Astrocyte (in vitro differentiated cells and primary cell): Measurements from ENCODE around the gene MAJIN. TPM values are rescaled to one million over a fixed set of nuclear protein-coding genes. Genes with fewer than 3 reads are reported as not detected.

ENCODE experiments used
- DNase-seq: peaks from one replicate; pipeline ENCODE4 v3.0.0-alpha.2; 2010; ENCODE audit warnings: low read depth
- FAIRE-seq: peaks from 2 replicates; lab custom pipeline; 2011; peaks lifted over from hg19 to GRCh38; lab: Jason Lieb, UNC
- H2AFZ ChIP-seq: 2 replicates; pipeline ENCODE4 v1.6.0; 2012; ENCODE audit warnings: low read depth, low read length, inconsistent platforms
- H3K27ac ChIP-seq: 2 replicates; pipeline ENCODE4 v1.5.1; 2011; ENCODE audit warnings: low read depth, low read length, inconsistent platforms
- H3K27me3 ChIP-seq: 2 replicates; pipeline ENCODE4 v1.6.0; 2011; ENCODE audit warnings: low read length, inconsistent platforms; ENCODE audit not compliant: insufficient read depth
- H3K36me3 ChIP-seq: 2 replicates; pipeline ENCODE4 v1.5.1; 2011; ENCODE audit warnings: low read length, inconsistent platforms; ENCODE audit not compliant: insufficient read depth
- H3K4me1 ChIP-seq: 2 replicates; pipeline ENCODE4 v1.5.1; 2011; ENCODE audit warnings: low read length, inconsistent platforms; ENCODE audit not compliant: insufficient read depth
- H3K4me2 ChIP-seq: 2 replicates; pipeline ENCODE4 v1.6.0; 2012; ENCODE audit warnings: low read length, inconsistent platforms
- H3K4me3 ChIP-seq: 2 replicates; pipeline ENCODE4 v1.5.1; 2011; ENCODE audit warnings: low read depth, mild to moderate bottlenecking, low read length, inconsistent platforms; ENCODE audit not compliant: insufficient read depth
- H3K79me2 ChIP-seq: 2 replicates; pipeline ENCODE4 v1.6.0; 2012; ENCODE audit warnings: mild to moderate bottlenecking, low read length, inconsistent platforms; ENCODE audit not compliant: insufficient read depth
- H3K9ac ChIP-seq: 2 replicates; pipeline ENCODE4 v1.6.0; 2012; ENCODE audit warnings: mild to moderate bottlenecking, low read length, inconsistent platforms
- H3K9me3 ChIP-seq: 2 replicates; pipeline ENCODE4 v1.5.1; 2012; ENCODE audit warnings: low read depth, mild to moderate bottlenecking, low read length, inconsistent platforms; ENCODE audit not compliant: insufficient read depth
- H4K20me1 ChIP-seq: 2 replicates; pipeline ENCODE4 v1.6.0; 2012; ENCODE audit warnings: low read length, inconsistent platforms; ENCODE audit not compliant: insufficient read depth
- H3K27ac Mint-ChIP-seq: one replicate; pipeline ENCODE4 v1.8.0; 2021; ENCODE audit warnings: mild to moderate bottlenecking, mixed read lengths; ENCODE audit not compliant: unreplicated experiment
- H3K27me3 Mint-ChIP-seq: one replicate; pipeline ENCODE4 v1.8.0; 2021; ENCODE audit warnings: low read depth, mixed read lengths; ENCODE audit not compliant: unreplicated experiment
- H3K36me3 Mint-ChIP-seq: one replicate; pipeline ENCODE4 v1.8.0; 2021; ENCODE audit warnings: low read depth, mixed read lengths; ENCODE audit not compliant: unreplicated experiment
- H3K4me1 Mint-ChIP-seq: one replicate; pipeline ENCODE4 v1.8.0; 2021; ENCODE audit warnings: low read depth, mixed read lengths; ENCODE audit not compliant: unreplicated experiment
- H3K4me3 Mint-ChIP-seq: one replicate; pipeline ENCODE4 v1.8.0; 2021; ENCODE audit warnings: mild to moderate bottlenecking, moderate library complexity, mixed read lengths; ENCODE audit not compliant: unreplicated experiment
- H3K9me3 Mint-ChIP-seq: one replicate; pipeline ENCODE4 v1.8.0; 2021; ENCODE audit warnings: mild to moderate bottlenecking, mixed read lengths; ENCODE audit not compliant: unreplicated experiment
- CTCF ChIP-seq: IDR thresholded peaks from 2 replicates; pipeline ENCODE4 v1.5.1; 2011; ENCODE audit warnings: low read depth, mild to moderate bottlenecking, inconsistent platforms, low read length, moderate library complexity; ENCODE audit not compliant: insufficient read depth
- EZH2 ChIP-seq: IDR thresholded peaks from 2 replicates; pipeline ENCODE4 v1.6.1; 2012; ENCODE audit warnings: mild to moderate bottlenecking, low read length, inconsistent platforms; ENCODE audit not compliant: insufficient read depth
- total RNA-seq: library from RNA; stranded (reverse); gene quantifications from 2 replicates; pipeline ENCODE4 v1.2.1, GENCODE V29; 2021

The MAJIN gene
- total RNA-seq, 1 donor from 2014 or later = not detected

GRCh38 chr11:64900774-64901173 is 71.1 kb downstream of the MAJIN start:
- Mint-ChIP-seq H3K27me3 (no peaks in the 10 kb centered on the region), H3K27ac (no peak overlapping the region), H3K4me3 (no peak overlapping the region), H3K36me3 (peaks cover 13% of the 10 kb centered on the region), H3K9me3 (no peaks in the 10 kb centered on the region), H3K4me1 (no peaks in the 10 kb centered on the region)
- no peak for DNase-seq
- Histone ChIP-seq H3K9ac (no peak overlapping the region), H3K4me3 (no peak overlapping the region), H3K36me3 (peaks cover 4% of the 10 kb centered on the region), H4K20me1 (no peaks in the 10 kb centered on the region), H2AFZ (no peak overlapping the region), H3K79me2 (no peaks in the 10 kb centered on the region), H3K4me2 (no peak overlapping the region), H3K27ac (no peak overlapping the region), H3K4me1 (peaks cover 3% of the 10 kb centered on the region), H3K9me3 (no peaks in the 10 kb centered on the region), H3K27me3 (no peaks in the 10 kb centered on the region)
- FAIRE-seq = no peak
- TF ChIP-seq EZH2 (no peak), CTCF (no peak)

GRCh38 chr11:64900263-64900678 is 71.6 kb downstream of the MAJIN start:
- H3K4me1 Mint-ChIP-seq = no peaks in the 10 kb centered on the region

More at GRCh38 chr11:64900263-64900678, 71.6 kb downstream of the MAJIN start:
- Histone ChIP-seq H2AFZ (no peak overlapping the region), H3K4me2 (no peak overlapping the region), H3K9ac (no peak overlapping the region), H3K9me3 (no peaks in the 10 kb centered on the region), H3K79me2 (no peaks in the 10 kb centered on the region), H3K4me3 (no peak overlapping the region), H4K20me1 (no peaks in the 10 kb centered on the region), H3K36me3 (peaks cover 4% of the 10 kb centered on the region), H3K27ac (no peak overlapping the region), H3K27me3 (no peaks in the 10 kb centered on the region), H3K4me1 (peaks cover 3% of the 10 kb centered on the region)
- FAIRE-seq = no peak
- H3K27me3 Mint-ChIP-seq = no peaks in the 10 kb centered on the region
- no peak overlapping the region for H3K4me3 Mint-ChIP-seq
- peaks cover 11% of the 10 kb centered on the region for H3K36me3 Mint-ChIP-seq
- TF ChIP-seq EZH2 (no peak), CTCF (no peak)
- H3K9me3 Mint-ChIP-seq = no peaks in the 10 kb centered on the region
- no peak overlapping the region for H3K27ac Mint-ChIP-seq
- DNase-seq = no peak
